ENCODE measurements around the gene LETM1. TPM values are rescaled to one million over a fixed set of nuclear protein-coding genes. Genes with fewer than 3 reads are reported as not detected.

LETM1 gene
- total and polyA plus RNA-seq, 2 of the 8 experiments (the other 6 are each of a cell fraction or from before 2014, with no cell fraction given): 19.8 to 50.1 TPM

DNA sequence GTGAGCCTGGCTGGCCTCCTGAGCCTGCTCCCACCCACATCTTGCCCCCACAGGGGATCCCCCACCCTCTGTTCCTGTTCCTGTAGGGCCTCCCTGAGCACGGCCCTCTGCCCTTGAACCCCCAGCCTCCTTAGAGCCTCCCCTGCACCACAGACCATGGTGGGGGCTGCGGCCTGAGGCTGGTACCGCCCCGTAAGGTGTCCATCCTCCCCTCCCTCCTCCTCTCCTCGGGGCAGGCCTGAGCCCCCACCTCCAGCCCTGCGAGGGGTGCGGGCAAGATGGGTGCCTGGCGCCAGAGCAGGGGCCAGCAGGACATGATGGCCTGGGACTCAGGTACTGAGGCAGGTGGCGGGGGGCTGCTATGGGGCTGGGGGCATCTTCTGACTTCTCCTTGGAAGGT lies 91.3 kb downstream of the LETM1 start (continued):
- TF ChIP-seq, protein P1, sequence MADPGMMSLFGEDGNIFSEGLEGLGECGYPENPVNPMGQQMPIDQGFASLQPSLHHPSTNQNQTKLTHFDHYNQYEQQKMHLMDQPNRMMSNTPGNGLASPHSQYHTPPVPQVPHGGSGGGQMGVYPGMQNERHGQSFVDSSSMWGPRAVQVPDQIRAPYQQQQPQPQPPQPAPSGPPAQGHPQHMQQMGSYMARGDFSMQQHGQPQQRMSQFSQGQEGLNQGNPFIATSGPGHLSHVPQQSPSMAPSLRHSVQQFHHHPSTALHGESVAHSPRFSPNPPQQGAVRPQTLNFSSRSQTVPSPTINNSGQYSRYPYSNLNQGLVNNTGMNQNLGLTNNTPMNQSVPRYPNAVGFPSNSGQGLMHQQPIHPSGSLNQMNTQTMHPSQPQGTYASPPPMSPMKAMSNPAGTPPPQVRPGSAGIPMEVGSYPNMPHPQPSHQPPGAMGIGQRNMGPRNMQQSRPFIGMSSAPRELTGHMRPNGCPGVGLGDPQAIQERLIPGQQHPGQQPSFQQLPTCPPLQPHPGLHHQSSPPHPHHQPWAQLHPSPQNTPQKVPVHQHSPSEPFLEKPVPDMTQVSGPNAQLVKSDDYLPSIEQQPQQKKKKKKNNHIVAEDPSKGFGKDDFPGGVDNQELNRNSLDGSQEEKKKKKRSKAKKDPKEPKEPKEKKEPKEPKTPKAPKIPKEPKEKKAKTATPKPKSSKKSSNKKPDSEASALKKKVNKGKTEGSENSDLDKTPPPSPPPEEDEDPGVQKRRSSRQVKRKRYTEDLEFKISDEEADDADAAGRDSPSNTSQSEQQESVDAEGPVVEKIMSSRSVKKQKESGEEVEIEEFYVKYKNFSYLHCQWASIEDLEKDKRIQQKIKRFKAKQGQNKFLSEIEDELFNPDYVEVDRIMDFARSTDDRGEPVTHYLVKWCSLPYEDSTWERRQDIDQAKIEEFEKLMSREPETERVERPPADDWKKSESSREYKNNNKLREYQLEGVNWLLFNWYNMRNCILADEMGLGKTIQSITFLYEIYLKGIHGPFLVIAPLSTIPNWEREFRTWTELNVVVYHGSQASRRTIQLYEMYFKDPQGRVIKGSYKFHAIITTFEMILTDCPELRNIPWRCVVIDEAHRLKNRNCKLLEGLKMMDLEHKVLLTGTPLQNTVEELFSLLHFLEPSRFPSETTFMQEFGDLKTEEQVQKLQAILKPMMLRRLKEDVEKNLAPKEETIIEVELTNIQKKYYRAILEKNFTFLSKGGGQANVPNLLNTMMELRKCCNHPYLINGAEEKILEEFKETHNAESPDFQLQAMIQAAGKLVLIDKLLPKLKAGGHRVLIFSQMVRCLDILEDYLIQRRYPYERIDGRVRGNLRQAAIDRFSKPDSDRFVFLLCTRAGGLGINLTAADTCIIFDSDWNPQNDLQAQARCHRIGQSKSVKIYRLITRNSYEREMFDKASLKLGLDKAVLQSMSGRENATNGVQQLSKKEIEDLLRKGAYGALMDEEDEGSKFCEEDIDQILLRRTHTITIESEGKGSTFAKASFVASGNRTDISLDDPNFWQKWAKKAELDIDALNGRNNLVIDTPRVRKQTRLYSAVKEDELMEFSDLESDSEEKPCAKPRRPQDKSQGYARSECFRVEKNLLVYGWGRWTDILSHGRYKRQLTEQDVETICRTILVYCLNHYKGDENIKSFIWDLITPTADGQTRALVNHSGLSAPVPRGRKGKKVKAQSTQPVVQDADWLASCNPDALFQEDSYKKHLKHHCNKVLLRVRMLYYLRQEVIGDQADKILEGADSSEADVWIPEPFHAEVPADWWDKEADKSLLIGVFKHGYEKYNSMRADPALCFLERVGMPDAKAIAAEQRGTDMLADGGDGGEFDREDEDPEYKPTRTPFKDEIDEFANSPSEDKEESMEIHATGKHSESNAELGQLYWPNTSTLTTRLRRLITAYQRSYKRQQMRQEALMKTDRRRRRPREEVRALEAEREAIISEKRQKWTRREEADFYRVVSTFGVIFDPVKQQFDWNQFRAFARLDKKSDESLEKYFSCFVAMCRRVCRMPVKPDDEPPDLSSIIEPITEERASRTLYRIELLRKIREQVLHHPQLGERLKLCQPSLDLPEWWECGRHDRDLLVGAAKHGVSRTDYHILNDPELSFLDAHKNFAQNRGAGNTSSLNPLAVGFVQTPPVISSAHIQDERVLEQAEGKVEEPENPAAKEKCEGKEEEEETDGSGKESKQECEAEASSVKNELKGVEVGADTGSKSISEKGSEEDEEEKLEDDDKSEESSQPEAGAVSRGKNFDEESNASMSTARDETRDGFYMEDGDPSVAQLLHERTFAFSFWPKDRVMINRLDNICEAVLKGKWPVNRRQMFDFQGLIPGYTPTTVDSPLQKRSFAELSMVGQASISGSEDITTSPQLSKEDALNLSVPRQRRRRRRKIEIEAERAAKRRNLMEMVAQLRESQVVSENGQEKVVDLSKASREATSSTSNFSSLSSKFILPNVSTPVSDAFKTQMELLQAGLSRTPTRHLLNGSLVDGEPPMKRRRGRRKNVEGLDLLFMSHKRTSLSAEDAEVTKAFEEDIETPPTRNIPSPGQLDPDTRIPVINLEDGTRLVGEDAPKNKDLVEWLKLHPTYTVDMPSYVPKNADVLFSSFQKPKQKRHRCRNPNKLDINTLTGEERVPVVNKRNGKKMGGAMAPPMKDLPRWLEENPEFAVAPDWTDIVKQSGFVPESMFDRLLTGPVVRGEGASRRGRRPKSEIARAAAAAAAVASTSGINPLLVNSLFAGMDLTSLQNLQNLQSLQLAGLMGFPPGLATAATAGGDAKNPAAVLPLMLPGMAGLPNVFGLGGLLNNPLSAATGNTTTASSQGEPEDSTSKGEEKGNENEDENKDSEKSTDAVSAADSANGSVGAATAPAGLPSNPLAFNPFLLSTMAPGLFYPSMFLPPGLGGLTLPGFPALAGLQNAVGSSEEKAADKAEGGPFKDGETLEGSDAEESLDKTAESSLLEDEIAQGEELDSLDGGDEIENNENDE (IDR thresholded peaks at IDR 0.05; ENCODE audit: insufficient replicate concordance, low read length): no peak
- TF ChIP-seq CEBPB (IDR thresholded peaks at IDR 0.05; ENCODE audit: low read depth, low read length) (no peak), BACH1 (IDR thresholded peaks at IDR 0.05; ENCODE audit: low read length) (no peak), EZH2 (IDR thresholded peaks at IDR 0.05; ENCODE audit: low read depth, low read length, severe bottlenecking) (no peak), YY1 (IDR thresholded peaks at IDR 0.05; ENCODE audit: low read depth, low read length) (no peak), SP2 (IDR thresholded peaks at IDR 0.05; ENCODE audit: low read length) (no peak), TAF1 (IDR thresholded peaks at IDR 0.05; ENCODE audit: low read depth, low read length) (no peak), FOSL1 (IDR thresholded peaks at IDR 0.05; ENCODE audit: insufficient read depth, low read depth, low read length) (no peak)
- TF ChIP-seq, protein P2, sequence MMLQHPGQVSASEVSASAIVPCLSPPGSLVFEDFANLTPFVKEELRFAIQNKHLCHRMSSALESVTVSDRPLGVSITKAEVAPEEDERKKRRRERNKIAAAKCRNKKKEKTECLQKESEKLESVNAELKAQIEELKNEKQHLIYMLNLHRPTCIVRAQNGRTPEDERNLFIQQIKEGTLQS (IDR thresholded peaks at IDR 0.05; ENCODE audit: insufficient read depth, low read depth, low read length): no peak
